Measurements from ENCODE around the gene GMCL2.

GMCL2 gene

DNA sequence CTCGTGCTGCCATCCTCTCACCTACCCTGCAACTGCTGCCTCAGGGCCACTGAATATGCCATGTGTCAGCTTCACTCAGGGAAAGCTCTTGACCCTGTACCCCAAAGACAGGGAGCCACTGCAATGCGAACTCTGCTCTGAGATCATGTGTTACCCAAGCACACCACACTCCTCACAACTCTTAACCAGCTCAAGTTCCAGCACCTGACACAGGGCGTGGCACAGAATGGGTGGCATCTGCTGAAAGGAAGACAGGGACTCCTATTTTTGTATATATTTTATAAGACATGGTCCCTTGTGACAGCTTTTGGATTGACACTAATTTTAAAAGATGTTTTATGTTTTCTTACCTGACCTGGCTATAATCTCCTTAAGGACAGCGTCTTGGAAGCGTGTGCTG is 34.7 kb upstream of the GMCL2 start:
- no peak for DNase-seq (ENCODE audit: low spot score)

DNA sequence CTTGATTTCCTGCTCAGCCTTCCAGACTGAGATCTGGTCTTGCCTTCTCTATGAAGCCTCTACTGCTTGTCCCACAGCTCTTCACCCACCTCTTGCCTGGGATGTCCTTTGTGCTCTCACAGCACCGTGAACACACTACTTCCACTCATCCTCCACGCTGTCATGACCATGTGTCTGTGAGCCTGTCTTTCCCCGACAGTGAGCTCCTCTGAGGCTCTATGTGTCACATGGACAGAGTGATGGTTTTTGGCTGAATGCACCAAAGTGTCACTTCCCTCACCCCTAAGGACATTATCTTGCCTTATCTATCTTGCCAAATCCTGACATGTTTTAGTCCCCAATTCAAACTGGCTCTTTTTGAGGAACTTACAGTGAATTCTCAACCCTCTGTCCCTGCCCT is 34.1 kb upstream of the GMCL2 start:
- DNase-seq (ENCODE audit: low spot score) = no peak

DNA sequence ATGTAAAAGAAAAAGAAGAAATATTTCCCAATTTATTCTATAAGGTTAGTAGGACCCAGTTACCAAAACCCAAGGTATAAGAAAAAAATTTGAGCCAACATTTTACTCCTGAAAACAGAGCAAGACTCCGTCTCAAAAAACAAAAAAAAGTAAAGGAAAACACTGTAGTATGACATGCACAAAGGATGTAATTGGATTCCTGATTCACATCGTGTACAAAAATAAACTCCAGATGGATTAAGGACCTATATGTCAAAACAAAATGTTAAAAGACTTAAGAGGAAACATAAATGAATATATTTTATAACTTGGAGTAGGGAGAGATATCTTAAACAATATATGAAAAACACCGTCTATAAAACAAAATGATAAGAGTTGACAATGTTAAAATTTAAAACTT is 31.7 kb upstream of the GMCL2 start:
- no peak for DNase-seq (ENCODE audit: low spot score)

DNA sequence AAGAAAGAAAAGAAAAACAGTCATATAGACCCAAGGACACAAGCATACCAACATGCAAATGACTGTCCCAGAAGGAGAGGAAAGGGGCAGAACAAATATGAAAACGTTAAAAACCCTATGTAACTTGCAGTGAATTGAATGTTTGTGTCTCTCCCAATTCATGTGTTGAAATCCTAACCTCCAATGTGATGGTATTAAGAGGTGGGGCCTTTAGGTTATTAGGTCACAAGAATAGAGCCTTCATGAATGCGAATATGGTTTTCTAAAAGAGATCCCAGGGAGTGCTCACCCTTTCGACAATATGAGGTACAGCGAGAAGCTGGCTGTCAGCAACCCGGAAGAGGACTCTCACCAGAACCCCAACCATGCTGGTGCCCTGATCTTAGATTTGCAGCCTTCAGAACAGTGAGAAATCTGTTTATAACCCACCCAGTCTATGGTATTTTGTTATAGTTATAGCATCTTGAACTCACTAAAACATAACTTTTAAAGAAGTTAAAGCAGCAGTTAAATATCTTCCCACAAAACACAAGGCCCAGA is 31.1 kb upstream of the GMCL2 start:
- no peak for DNase-seq (ENCODE audit: low spot score)

DNA sequence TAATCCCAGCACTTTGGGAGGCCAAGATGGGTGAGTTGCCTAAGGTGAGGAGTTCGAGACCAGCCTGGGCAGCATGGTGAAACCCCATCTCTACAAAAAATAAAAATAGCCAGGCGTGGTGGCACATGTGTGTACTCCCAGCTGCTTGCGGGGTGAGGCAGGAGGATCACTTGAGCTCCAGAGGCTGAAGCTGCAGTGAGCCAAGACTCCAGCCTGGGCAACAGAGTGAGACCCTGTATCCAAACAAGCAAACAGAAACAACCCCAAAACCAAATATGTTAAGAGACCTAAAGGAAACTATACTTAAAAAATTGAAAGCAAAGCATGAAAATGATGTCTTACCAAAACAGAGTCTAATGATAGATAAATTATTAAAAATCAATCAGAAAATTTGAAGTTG is 29.6 kb upstream of the GMCL2 start:
- no peak for DNase-seq (ENCODE audit: low spot score)

DNA sequence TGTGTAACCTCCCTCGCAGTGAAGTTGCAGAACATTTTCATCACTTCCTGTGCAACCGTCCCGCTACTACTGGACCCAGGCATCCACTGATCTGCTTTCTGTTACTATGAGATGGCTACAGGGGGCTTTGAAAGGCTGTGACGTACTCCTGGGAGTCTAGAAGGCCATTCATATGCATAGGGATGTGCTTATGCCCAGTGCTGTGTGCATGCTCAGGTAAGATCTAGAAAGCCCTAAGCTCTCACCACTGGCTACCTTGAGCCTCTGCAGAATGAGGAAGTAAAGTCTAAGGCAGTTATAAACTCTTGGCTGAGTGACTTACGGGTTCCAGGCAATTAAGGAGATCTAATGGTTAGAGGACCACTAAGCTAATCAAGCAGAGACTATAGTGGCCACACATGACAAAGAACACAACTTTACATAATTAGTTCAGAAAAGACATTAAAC is 28.9 kb upstream of the GMCL2 start:
- DNase-seq (ENCODE audit: low spot score) = no peak

DNA sequence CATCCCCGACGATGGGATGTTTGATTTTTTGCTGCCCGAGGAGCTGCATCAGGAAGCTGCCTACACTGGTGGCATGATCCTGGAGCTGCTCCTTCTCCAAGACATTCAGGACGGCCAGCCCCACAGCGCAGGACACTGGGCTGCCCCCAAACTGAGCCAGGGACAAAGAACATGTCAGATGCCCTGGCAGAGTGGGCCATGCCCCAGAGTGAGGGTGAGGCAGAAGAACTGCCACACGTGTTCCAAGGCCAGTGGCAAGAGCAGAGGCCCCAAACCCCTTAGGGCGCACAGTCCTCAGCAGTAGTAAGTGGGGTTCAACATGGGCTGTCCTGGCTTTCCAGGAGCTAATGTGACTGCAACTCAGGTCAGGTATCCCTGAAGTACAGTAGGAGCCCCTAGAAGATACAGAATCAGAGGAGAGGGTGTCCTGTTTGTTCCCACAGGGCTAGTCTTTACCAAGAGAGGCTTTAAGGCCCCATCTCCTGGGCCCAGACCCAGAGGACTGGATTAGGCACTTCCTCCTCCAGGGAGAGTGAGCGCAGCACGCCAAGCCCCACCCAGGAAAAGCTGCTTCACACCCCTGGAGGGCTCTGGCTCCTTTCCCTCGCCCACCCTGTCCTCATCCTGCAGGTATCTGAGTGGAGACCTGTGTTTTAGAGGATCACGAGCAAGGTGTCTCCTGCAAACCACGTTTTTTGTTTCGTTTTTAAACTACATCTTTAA is 28.3 kb upstream of the GMCL2 start:
- DNase-seq (ENCODE audit: low spot score) = no peak

DNA sequence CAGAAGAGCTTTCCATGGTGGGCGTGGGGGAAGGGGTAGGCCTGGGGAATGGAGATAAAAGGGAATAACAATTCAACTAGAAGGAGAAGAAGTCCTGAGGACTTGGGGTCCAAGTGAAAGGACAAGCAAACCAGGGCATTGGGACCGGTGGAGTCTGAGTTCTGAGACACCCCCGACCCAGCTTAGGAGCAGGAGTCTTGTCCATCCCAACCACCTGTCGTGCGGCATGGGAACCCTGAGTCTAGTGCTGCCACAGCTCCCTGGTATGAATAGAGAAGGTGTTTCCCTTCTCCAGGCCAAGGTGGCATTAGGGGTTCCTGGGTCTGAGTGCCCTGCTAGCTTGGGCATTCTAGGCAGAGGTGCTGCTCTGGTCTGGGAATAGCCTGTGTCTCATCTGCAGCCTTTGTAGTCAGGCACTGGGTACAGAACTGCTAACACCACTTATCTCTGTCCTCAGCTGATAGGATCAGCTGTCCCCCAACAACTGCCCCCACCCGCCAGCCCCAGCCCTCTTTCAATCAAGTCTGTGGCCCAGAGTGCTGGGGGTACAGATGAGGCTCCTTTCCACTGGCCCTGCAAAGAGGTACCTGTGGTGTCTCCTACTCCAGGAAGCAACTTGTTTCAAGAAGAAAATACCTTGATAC is 27.1 kb upstream of the GMCL2 start:
- DNase-seq (ENCODE audit: low spot score) = no peak

DNA sequence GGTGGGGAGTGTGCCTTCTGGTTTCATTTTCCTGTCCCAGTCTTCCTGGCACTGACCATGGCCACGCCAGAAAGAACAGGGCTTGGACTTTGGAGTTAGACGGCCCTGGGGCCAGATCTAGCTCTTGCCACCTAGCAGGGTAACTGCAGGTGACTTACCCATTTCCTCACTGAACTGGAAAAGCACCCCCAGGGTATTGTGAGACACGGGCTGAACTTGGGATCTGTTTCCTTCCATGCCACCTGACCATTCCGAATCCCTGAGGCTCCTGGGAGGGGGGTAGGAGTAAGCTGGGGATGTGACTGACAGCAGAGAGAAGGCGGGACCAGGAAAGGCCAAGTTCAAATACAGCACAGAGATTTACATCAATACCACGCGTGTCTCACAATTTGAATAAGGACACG is 26.6 kb upstream of the GMCL2 start:
- no peak for DNase-seq (ENCODE audit: low spot score)

DNA sequence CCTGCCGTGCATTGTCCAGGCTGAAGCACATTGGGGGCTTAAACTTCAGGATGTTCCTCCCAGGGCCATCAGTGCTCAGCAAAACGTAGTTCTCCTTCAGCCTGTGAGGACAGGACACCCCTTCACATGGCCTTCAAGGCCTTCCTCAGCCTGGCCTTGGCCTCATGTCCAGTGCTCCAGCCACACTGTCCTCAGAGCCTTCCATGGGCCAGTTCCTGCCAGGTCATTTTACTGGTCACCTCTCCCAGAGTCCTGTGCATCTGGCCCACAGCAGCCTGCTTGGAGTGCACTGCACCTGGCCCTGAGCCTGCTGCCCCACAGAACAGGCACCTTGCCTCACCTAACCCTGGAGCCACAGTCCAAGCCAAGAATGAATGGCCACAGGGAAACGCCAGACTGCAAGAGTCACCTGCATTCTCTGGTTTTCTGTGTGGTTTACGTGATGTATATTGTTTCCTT is 25.9 kb upstream of the GMCL2 start:
- DNase-seq (ENCODE audit: low spot score) = no peak

DNA sequence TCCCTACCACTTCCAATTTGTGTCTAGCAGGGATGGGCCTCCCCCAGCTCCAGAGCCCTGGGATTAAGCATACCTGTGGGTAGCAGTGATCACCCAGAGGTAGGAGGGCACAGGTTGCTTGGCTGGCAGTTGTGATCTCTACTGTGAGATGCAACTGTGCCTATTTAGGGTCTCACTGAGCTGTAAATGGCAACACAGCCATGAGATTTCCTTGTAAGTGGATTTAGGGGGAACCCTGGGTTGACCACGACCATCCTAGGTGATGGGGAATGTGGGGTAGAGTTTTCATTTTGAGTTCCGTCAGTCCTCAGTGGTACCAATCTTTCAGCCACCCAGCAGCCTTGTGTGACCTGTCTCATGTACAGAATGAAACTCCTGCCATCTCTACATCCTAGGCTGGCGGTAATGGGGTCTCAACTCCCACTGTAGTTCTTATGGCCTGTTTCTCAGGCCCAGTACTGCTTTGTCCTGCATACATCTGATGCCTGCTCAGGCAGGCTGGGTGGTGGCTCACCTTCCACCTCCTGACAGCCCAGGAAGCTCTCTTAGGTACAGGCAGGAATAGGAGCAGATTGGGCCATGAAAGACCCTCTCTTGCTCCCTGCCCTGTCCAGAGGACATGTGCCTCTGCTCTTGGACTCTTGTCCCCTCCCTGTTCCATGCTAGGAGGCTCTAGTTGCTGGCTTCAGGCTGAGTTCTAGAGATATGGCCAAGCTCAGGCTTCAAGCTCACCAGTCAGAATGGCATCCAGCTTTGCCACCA is 25.3 kb upstream of the GMCL2 start:
- DNase-seq (ENCODE audit: low spot score) = no peak

DNA sequence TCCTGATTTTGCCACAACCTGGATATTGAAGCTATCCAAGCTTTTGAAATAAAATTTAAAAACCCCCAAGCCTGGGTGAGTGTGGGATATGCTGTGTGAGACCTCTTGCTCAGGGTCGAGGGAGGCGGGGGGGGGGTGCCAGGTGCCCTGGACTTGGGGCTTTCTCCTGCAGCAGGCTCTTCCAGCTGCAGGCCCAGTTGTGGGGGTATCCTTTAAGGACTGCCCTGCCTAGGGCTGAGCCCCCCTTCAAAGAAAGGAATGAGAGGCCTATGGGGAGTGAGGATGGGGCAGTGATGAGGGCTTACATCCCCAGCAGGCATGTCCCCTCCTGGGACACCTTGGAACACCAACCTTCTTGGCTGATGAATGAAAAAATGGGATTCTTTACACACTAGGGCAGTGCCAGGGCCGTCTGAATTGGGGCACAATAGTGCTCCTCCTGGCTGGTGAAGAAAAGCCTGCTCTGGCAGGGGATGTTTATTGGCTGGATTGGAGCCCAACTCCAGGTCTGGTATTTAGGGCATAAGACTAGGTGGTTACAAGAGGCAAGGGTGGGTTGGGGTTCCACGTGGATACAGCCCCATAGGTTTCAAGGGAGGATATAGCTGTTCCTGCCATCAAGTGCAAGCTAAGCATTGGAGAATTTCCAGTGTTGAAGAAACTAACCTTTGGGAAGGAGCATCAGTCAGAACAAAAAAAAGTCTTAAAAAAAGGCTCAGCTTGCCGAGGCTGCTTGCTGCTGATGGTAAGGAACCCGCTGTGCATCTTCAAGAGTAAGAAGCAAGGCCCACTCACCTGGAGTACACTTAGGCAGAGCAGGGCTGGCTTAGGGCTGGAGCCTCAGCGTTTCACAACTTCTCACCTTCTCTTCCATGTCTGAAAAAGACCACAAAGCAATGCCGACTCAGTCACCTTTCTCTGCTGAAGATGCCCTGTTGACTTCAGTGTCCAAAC is 24.2 kb upstream of the GMCL2 start:
- DNase-seq (ENCODE audit: low spot score) = no peak

DNA sequence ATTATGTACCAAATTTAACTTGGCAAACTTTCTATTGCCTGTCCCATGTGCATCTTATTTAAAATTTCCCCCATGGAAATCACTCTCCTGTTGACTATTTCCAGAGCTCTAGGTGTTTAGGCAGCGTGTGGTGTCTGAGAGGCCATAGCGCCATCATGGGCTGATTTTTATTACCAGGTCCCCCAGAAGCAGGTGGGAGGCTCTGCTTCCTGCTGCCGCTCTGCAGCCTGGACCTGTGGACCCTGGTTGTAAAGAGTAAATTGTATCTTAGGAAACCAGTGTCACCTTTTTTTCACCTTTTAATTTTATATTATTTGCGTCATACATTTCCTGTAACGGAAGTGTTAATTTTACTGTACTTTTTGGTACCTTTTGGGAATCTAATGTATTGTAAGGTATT is 23.5 kb upstream of the GMCL2 start:
- no peak for DNase-seq (ENCODE audit: low spot score)

DNA sequence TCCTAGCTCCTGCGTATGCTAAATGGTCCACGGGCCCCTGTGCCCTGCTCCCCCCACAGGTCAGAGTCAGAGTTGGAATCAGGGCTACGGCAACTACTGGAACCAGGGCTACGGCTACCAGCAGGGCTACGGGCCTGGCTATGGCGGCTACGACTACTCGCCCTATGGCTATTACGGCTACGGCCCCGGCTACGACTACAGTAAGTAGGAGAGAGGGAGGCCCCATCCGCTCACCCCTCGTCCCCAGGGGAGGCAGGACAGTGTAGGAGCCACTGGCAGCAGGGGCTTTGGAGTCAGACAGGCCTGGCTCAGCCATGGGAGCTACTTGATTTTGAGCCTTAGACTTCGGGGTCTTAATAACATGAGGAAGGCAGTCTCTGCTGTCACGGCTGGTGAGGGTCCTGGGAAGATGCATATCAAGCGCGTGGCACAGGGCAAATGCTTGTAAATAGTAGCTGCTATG is 22.9 kb upstream of the GMCL2 start:
- no peak for DNase-seq (ENCODE audit: low spot score)

DNA sequence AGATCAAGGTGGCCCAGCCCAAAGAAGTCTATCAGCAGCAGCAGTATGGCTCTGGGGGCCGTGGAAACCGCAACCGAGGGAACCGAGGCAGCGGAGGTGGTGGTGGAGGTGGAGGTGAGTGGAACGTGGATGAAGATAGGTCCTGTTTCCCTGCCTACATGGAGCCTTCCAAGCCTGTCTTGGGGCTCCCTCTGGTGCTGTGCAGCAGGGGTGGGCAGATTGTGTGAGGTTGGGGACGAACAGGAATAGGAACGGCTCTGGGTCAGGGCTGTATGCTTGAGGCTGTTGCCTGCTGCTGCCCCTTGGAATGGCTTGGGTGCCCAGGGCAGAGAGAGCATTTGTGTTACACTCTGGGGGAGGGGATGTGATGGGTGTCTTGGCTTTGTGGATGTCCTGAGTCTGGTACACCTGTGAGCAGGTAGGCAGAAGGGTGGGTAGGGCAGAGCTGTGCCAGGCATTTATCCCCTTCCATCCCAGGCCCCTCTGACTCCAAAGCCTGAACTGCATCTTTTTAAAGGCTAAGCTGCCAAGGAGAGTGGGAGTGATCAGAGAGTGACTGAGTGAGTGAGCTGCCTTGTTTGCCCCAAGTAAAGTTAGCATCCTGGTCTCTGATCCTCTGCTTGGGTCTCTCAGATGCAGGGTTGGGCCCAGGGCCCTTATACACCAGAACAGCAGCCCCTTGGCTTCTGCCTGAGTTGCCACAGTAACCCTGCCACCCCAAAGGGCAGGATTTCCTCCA is 22.3 kb upstream of the GMCL2 start:
- no peak for DNase-seq (ENCODE audit: low spot score)

DNA sequence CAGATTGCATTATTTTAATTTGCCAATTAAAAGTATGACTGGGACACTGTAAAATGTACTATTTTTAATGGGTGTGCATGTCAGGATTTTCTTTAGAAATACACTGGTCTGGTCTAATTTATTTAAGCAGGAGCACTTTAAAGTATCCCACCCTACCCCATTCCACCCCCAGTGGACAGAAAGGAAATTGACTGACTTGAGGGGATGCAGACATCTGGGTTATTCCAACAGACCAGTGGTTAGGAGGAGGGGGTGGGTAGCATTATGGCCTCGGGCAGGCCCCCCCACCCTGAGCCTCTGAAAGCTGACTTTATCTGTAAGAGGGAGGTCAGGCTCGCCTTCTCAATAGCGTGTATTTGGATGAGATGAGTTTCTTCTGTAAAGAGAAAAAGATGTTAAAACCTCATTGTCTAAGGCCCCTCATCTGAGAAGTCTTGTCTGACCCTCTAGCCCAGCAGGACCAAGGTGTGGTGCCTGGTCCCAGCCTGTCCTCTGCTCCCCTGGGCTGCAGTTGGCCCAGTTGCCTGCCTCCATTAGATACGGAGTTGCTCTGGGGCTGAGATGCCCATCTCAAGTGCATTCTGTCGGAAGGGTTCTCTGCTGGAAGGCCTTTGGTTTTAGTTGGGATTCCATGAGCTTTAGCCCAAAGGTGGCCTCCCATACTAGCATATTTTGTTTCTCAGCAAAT is 21.5 kb upstream of the GMCL2 start:
- DNase-seq (ENCODE audit: low spot score) = no peak

DNA sequence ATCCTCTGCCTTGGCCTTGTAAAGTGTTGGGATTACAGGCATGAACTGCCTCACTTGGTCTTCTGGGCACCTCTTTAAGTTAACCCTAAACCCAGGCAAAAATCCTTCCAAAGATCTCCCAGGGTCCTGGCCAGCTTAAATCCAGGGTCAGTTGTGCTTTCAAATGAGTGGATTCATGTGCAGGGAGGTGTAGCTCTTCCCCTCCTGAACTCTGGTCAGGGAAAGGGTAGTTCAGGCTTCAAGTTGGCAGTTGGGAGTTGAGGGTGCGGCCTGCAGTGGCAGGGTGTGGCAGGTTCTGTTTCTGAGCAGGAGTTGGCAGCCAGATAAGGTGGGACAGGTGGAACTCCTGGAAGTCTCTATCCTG is 20.7 kb upstream of the GMCL2 start:
- DNase-seq (ENCODE audit: low spot score) = no peak

DNA sequence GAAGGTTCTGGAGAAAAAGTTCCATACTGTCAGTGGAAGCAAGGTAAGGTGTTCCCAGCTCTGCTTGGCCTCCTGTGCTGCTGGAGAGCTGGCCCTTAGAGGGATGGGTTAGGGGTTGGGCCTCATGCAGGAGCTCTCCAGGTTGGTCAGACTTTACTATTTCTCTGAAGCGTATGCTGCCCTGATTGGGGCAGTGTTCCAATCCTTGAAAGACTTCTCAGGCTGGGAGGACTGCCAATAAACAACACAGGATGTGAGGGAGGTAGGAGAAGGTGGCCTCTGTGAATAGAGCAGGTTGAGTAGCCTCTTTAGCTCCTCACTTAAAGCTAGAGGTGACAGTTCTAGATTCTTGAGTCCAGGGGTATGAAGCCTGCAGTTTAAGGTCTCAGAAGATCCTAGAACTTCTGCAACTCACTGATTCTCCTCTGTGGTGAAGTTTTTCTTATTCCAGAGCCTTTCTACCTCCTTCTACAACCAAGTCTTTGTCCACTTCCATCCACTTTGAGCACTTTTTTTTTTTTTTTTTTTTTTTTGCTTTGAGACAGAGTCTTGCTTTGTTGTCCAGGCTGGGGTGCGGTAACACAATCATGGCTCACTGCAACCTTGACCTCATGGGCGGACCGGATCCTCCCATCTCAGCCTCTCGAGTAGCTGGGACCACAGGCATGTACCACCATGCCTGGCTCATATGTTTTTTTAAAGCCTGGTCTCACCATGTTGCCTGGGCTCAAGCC is 20.2 kb upstream of the GMCL2 start:
- DNase-seq (ENCODE audit: low spot score) = no peak

All from Ammon's horn (tissue), 1 donor.